Heart left ventricle (tissue), 13 donors: ENCODE results near the gene PER2.

Source experiments
- CTCF ChIP-seq, 12 donors: fragments of 200-600 bp; sonication (generic) in 4 of 12; IDR thresholded peaks; one replicate each; pipeline versions ENCODE4 v1.5.0 to v1.8.0; 2018 to 2022; ENCODE audit warnings: antibody characterized with exemption in 12 of 12, mild to moderate bottlenecking in 5 of 12
- POLR2A ChIP-seq, 2 donors: fragments of 450-650 bp; IDR thresholded peaks; one replicate each; pipeline ENCODE4 v1.6.1; 2017; ENCODE audit warnings: antibody characterized with exemption in 2 of 2, mild to moderate bottlenecking in 2 of 2, moderate library complexity in 2 of 2
- donor health status: ischemic (EF 13 %, LVEDD 7.1; RV severe dilation, severe dysfunction).
- donor health status: DM: no; HTN: yes; CAD: no.
- donor health status: DM: no; HTN: no; CAD: no.
- donor health status: ischemic (EF 25% LVEDD 6.9; RV normal size, moderate dysfunction).
- donor health status: ischemic (EF 25% LVEDD 5.7; RV mildly dilated, moderate dysfunction).
- donor health status: ischemic (EF 35%, LVEDD 5.7; RV mildly dilated, moderate dysfunction).
- donor health status: nonischemic (EF 11% LVEDD 7.7; RV severe dilation, severe dysfunction).
- donor health status: DM: yes; HTN: yes; CAD: no.
- donor health status: PGD.
- donor health status: ischemic (EF 29% LVEDD 5.4; RV normal size, mild dysfunction).
- donor health status: nonischemic (EF 23%, LVEDD 6.1; RV moderate dilation, normal function).

DNA sequence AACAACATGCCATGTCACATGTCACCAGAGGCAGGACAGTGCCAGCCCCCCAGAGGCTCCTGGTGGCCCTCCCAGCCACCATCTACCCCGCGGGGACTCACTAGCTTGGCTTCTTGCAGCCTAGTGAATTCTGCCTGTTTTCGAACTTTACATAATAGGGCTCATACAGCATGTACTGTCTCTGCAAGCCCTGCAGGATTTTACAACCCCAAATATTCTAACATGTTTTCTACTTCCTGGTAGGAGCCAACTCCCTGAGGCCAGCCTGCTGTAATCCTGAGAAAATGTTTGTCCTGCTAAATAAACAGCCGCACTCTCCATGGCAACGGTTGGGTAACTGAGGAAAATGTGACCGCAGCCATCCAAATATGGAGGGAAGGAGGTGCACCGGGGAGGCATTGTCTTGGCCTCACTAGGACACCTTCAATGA, 2.7 kb downstream of the PER2 start:
- no peak for TF ChIP-seq CTCF (IDR thresholded peaks at IDR 0.05)
- TF ChIP-seq POLR2A (IDR thresholded peaks at IDR 0.05): no peak
